HG03108 (cell line): ENCODE data around the gene CAMSAP1.

Source experiments
- ATAC-seq: cut with Tn5 transposase; IDR thresholded peaks from one replicate; pipeline ENCODE4 v1.9.1; 2021; ENCODE audit warnings: moderate library complexity; ENCODE audit not compliant: unreplicated experiment

The CAMSAP1 gene

GRCh38 chr9:135848341-135849047, 58.9 kb downstream of the CAMSAP1 start:
- ATAC-seq = no peak

GRCh38 chr9:135847833-135848232, 59.5 kb downstream of the CAMSAP1 start:
- ATAC-seq = no peak

DNA sequence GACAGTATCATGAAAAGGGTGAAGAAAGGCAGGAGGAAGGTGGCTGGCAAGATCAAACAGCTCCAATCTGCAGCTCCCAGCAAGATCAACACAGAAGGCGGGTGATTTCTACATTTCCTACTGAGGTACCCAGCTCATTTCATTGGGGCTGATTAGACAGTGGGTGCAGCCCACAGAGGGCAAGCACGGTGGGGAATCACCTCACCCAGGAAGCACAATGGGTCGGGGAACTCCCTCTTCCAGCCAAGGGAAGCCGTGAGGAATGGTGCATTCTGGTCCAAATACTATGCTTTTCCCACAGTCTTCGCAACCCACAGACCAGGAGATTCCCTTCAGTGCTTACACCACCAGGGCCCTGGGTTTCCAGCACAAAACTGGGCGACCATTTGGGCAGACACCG, 66.8 kb downstream of the CAMSAP1 start:
- no peak for ATAC-seq

DNA sequence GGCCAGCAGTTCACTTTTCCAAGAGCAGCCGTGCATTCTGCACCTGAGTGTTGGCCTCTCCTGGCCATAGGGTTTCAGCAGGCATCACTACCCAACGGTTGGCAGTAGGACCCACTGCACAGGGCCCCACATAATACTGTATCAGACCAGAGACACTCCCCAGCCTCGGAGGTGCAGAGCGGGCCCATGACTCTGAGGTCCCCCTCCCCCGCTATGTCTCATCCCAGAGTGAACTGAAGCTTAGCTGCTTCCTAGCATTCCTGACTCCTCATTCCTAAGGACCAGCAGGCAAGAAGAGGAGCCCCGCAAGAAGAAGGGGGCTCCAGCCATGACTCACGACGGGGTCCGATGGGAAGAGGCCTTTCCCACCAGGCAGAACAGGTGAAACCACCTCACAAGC, 67.2 kb downstream of the CAMSAP1 start:
- no peak for ATAC-seq

DNA sequence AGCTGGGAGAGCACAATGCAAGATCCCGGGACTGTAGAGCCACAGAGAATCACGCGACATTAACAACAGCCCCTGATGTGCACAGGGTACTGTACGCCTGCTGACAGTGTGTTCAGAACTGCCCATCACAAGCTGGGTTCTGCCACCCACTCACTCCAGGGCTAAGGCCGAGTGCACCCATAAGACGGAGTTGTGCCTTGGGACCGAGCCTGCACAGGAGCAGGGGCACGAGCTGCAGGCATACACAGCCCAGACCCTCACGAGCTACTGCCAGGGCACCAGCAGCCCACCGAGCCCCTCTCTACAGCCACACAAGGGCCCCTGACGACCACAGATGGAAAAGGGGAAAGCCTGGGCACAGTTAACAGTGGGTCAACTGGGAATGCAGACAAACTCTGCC, 67.8 kb downstream of the CAMSAP1 start:
- ATAC-seq = no peak

DNA sequence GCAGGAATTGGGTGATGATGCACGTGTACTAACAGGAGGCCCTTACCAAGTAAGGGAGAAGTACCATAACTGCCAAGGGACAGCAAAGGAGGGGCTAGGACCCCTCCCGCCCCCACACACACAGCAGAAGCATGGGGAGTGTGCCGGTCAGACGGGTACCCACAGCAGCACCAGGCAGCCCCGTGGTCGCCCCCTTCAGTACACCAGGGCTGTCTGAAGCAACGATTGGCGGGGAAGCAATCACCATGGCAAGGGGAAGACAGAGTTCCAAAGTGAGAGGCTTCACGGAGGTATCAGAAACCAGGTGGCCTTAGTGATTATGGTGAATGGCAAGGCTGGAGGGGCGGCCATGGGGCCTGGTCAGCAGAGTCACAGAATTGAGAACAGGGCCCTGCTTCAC, 72.2 kb downstream of the CAMSAP1 start:
- no peak for ATAC-seq

DNA sequence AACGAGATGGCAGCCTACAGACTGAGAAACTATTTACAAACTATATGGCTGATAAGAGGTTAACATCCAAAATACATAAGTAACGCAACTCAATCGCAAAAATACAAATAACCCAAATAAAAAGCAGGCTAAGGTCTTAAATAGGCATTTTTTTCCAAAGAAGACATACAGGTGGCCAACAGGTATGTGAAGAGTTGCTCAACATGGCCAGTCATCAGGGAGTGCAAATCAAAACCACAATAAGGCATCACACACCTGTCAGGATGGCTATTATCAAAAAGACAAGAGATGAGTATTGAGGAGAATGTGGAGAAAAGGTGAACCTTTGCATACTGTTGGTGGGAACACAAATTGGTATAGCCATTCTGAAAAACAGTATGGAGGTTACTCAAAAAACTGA, 73.5 kb downstream of the CAMSAP1 start:
- no peak for ATAC-seq

- ATAC-seq = no peak
Observed at GRCh38 chr9:135830496-135830895, 76.8 kb downstream of the CAMSAP1 start.

DNA sequence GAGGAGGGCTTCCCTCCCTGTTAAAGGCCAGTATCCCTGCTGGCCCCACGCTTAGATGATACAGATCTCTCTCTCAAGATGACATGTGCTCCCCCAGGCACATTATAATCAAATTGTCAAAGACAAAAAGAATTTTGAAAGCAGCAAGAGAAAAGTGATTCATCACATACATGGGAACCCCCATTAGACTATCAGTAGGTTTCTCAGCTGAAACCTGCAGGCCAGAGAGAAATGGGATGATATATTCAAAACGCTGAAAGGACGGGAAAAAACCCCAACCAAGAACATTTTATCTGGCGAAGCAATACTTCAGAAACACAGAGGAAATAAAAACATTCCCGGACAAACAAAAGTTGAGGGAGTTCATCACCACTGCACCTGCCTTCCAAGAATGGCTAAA, 78.7 kb downstream of the CAMSAP1 start:
- ATAC-seq = no peak

DNA sequence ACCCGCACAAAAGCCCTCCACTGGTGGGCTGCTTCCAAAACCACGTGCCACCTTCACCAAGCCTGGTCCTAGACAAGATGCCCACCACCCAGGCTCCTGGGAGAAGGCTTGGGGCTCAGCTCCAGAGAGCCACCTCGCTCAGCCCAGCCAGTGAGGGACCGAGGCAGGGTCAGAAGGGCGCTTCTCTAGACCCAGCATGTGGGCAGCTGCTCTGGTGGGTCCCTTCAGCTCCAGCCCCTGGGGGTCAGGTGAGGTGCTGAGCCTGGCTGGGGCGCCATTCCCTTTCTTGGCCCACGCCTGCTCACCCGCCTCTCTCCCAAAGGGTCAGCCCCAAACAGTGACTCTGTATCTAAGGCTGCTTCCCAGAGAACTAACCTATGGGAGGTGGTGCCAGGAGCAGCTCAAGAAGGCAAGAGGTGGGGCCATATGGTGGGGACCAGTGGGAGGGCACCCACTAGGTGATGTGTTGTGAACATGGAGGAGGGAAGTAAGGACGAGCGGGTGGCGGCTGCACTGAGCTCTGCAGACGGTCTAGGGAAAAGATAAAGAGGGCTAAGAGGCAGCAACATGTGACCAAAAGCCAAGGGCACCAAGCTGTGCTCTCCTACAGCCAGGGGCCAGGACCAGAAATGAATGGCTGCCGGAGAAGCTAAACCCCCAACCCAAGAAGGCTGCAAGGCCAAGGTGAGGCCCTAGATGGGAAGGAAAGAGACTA, 79.3 kb downstream of the CAMSAP1 start:
- no peak for ATAC-seq

DNA sequence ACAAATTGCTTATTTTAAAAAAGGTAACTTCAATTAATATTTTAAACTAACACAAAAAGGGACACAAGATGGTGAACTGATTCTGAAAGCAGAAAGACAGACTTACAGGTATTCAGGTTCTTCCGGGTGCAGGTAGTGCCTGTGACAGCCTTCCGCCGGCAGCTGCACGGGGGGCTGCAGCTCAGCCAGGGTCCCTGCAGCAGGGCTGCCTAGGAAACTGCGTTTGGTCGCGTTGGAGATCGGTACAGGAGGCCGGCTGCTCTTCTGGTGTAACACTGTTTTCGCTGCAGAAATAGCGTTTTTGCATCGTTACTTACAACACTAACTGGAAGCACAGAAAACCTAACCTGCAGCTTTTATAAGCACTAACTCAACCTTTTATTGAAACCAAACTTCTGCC, 80.0 kb downstream of the CAMSAP1 start:
- ATAC-seq = no peak

DNA sequence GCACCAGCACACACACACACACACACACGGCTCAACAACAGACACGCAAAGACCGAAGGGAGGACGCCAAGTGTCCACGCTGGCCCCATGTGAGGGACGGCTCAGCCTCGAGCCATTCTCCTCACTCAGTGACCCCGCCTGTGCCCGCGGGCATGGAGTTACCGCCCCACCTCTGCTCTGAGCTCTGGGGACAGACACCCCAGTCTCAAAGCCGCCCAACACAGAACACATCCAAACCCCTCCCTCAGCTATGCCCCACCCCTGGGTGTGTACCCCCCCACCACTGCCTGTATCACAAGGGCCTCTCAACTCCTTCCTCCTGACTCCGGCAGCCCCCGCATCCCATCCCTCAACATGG, 81.2 kb downstream of the CAMSAP1 start:
- ATAC-seq = no peak

GRCh38 chr9:135825435-135826187, 81.7 kb downstream of the CAMSAP1 start:
- ATAC-seq = no peak

- ATAC-seq = no peak
Observed at GRCh38 chr9:135823036-135823435, 84.3 kb downstream of the CAMSAP1 start.

- no peak for ATAC-seq
Observed at GRCh38 chr9:135822374-135822755, 85.0 kb downstream of the CAMSAP1 start.

GRCh38 chr9:135821733-135822373, 85.5 kb downstream of the CAMSAP1 start:
- ATAC-seq = no peak

GRCh38 chr9:135821116-135821515, 86.2 kb downstream of the CAMSAP1 start:
- no peak for ATAC-seq

DNA sequence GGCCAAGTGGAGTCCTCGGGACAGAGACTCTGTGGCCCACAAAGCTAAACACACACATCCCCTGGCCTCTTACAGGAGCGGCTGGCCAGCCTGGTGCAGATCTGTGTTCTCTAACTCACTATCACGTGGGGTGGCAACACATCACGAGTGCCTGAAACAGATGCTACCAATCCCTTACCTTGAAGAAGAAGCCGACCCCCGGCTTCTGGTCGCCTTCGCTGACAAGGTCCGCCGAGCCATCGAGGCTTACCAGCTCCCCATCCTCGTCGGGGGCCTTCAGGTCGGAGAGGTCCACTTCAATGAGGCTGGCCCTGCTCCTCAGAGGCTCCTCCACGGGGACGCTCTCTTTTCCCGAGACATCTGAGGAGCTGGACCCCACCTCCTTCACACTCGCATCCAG, 86.7 kb downstream of the CAMSAP1 start:
- no peak for ATAC-seq

DNA sequence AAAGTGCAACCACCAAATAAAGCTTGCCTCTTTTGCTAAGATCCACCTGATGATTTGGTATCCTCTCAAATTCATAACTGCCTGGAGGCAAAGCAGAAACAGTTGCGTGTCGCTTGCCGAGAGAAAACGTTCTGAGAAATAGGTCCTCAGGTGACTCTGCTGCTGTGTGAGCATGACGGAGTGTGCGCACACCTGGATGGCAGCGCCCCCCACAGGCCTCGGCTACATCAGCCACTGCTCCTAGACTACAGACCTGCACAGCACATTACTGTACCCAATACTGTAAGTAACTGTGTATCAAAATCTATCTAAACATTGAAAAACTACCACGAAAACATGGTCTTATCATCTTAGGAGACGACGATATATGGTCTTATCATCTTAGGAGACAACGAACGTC, 87.4 kb downstream of the CAMSAP1 start:
- ATAC-seq = no peak

GRCh38 chr9:135818718-135819475, 88.4 kb downstream of the CAMSAP1 start:
- ATAC-seq = no peak
